Measurements from ENCODE around the gene IGSF3. TPM values are rescaled to one million over a fixed set of nuclear protein-coding genes. Genes with fewer than 3 reads are reported as not detected.

The IGSF3 gene
- total and polyA plus RNA-seq, 7 donors = 1.8 to 10.2 (median 5.3) TPM

DNA sequence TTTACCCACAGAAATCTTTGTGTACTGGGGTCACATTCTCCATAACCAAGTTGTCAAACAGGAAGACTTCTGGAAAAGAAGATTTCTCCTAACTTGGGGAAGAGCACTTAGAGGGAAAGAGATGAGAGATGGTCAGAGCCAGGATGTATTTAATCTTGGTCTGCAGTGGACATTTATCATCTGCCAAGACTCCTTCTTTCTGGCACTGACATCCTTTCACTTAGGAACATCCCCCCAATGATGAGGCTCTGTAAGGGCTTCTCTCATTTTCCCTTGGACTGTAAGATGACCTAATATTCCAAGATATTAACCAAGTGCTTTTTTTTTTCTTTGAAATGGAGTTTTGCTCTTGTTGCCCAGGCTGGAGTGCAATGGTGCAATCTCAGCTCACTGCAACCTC is 39.3 kb upstream of the IGSF3 start:
- DNase-seq = no peak
- Histone ChIP-seq H3K4me3 (no peak overlapping the region), H3K9me3 (no peaks in the 10 kb centered on the region), H3K4me1 (peaks cover 0 to 16% (median 10%) of the 10 kb centered on the region in 4 donors), H3K27me3 (no peaks in the 10 kb centered on the region), H3K27ac (no peak overlapping the region), H3K36me3 (no peaks in the 10 kb centered on the region)
- TF ChIP-seq POLR2A (IDR thresholded peaks at IDR 0.05) = no peak
- no peak for TF ChIP-seq EP300 (IDR thresholded peaks at IDR 0.05)
- no peak for TF ChIP-seq POLR2AphosphoS5 (IDR thresholded peaks at IDR 0.05)
- TF ChIP-seq, protein P1, sequence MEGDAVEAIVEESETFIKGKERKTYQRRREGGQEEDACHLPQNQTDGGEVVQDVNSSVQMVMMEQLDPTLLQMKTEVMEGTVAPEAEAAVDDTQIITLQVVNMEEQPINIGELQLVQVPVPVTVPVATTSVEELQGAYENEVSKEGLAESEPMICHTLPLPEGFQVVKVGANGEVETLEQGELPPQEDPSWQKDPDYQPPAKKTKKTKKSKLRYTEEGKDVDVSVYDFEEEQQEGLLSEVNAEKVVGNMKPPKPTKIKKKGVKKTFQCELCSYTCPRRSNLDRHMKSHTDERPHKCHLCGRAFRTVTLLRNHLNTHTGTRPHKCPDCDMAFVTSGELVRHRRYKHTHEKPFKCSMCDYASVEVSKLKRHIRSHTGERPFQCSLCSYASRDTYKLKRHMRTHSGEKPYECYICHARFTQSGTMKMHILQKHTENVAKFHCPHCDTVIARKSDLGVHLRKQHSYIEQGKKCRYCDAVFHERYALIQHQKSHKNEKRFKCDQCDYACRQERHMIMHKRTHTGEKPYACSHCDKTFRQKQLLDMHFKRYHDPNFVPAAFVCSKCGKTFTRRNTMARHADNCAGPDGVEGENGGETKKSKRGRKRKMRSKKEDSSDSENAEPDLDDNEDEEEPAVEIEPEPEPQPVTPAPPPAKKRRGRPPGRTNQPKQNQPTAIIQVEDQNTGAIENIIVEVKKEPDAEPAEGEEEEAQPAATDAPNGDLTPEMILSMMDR (IDR thresholded peaks at IDR 0.05) = no peak
- intact Hi-C loops (cut with DNase I) = no loop called here

DNA sequence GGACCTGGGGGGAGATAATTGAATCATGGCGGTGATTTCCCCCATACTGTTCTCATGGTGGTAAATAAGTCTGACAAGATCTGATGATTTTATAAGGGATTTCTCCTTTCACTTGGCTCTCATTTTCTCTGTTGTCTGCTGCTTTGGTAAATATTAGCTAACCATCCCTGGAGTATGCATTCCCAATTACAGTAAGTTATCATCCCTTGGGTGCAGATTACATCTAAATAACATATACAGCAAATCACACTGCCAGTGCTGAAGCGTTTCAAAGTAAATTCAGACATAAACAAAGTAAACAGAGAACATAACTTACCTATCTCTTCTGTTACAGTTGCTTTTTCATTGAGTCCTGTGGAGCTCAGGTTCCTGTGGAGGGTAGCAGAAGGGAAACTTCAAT is 38.6 kb upstream of the IGSF3 start:
- intact Hi-C loops (cut with DNase I) = no loop called here
- TF ChIP-seq EP300 (IDR thresholded peaks at IDR 0.05) (no peak), POLR2AphosphoS5 (IDR thresholded peaks at IDR 0.05) (no peak), POLR2A (IDR thresholded peaks at IDR 0.05) (no peak)
- TF ChIP-seq, protein P1 (IDR thresholded peaks at IDR 0.05) = no peak

DNA sequence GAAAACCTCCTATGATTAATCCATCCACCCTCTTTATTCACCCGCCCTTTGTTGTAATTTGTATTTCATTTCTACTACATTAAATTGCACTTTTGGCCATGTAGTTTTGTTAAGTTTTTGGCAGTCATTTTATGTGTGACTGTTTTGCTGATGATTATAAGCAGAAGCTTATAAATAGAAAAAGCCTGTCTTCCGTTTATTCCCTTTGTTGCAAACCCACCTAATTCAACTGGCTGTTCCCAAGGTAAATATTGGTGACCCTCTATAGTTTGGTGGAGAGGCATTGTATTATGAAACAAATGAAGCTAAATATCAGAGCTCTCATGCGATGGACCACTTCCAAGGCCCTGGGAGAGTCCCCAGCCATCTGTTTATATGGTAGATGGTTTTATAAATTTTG is 36.7 kb upstream of the IGSF3 start:
- DNase-seq = no peak
- no peaks in the 10 kb centered on the region for H3K27me3 ChIP-seq
- intact Hi-C loops (cut with DNase I) = no loop called here
- H3K36me3 ChIP-seq = no peaks in the 10 kb centered on the region
- TF ChIP-seq POLR2A (IDR thresholded peaks at IDR 0.05) (no peak), EP300 (IDR thresholded peaks at IDR 0.05) (no peak), POLR2AphosphoS5 (IDR thresholded peaks at IDR 0.05) (no peak)
- TF ChIP-seq, protein P1 (IDR thresholded peaks at IDR 0.05) = no peak
- 85 to 92% methylated on average over 3 of the region's 3 CpGs for WGBS, 2 donors
- peaks cover 0 to 14% (median 8%) of the 10 kb centered on the region in 4 donors for H3K4me1 ChIP-seq
- H3K9me3 ChIP-seq = peaks cover 0 to 2% (median 0%) of the 10 kb centered on the region in 4 donors
- H3K4me3 ChIP-seq = no peak overlapping the region
- H3K27ac ChIP-seq = no peak overlapping the region

More for the DNA sequence above, 38.6 kb upstream of the IGSF3 start:
- 58 to 76% methylated on average over 2 of the region's 2 CpGs for WGBS, 2 donors
- Histone ChIP-seq H3K27me3 (no peaks in the 10 kb centered on the region), H3K4me3 (no peak overlapping the region), H3K36me3 (no peaks in the 10 kb centered on the region), H3K9me3 (peaks cover 0 to 2% (median 0%) of the 10 kb centered on the region in 4 donors), H3K4me1 (peaks cover 0 to 16% (median 10%) of the 10 kb centered on the region in 4 donors), H3K27ac (no peak overlapping the region)
- DNase-seq = no peak

DNA sequence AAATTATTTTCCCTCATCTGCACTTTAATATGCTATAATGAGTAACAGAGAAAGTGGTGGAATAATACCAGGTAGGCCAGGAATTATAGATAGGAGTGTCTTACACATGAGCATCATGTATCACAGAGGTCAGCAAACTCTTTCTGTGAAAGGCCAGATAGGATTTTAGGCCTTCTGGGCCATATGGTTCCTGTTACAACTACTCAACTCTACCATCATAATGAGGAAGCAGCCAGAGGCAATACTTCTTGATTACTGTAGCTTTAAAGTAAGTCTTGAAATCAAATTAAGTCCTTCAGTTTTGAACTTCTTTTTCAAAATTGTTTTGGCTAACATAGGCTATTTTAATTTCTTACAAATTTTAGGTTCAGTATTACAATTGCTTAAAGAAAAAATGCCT is 32.1 kb upstream of the IGSF3 start:
- Histone ChIP-seq H3K4me1 (peaks cover 0 to 18% (median 8%) of the 10 kb centered on the region in 4 donors), H3K36me3 (no peaks in the 10 kb centered on the region), H3K27ac (no peak overlapping the region), H3K4me3 (no peak overlapping the region), H3K9me3 (peaks cover 0 to 2% (median 0%) of the 10 kb centered on the region in 4 donors), H3K27me3 (no peaks in the 10 kb centered on the region)
- TF ChIP-seq EP300 (IDR thresholded peaks at IDR 0.05) = no peak
- TF ChIP-seq POLR2A (IDR thresholded peaks at IDR 0.05) = no peak
- TF ChIP-seq POLR2AphosphoS5 (IDR thresholded peaks at IDR 0.05) = no peak
- TF ChIP-seq, protein P1 (IDR thresholded peaks at IDR 0.05) = no peak
- DNase-seq = no peak
- intact Hi-C loops (cut with DNase I) = no loop called here

DNA sequence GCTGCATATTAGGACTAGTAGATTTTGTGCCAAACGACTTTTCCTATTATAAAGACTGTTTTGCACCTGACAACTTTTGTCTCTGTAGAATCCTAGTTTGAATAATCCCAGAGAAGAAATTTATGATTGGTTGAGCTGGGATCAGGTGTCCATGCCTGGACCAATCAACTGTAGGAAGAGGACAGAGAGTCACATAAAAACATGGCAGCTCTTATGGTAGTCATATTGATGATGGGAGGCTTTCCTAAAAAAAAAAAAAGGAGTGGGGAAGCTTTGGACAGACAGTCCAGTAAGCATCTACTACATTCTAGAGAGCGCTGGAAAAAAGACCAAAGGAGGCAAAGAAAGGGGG is 30.7 kb upstream of the IGSF3 start:
- H3K27ac ChIP-seq = no peak overlapping the region
- 76 to 90% methylated on average over 2 of the region's 2 CpGs for WGBS, 2 donors
- peaks cover 0 to 12% (median 0%) of the 10 kb centered on the region in 4 donors for H3K4me1 ChIP-seq
- no peak overlapping the region for H3K4me3 ChIP-seq
- intact Hi-C loops (cut with DNase I) = no loop called here
- H3K9me3 ChIP-seq = peaks cover 0 to 2% (median 0%) of the 10 kb centered on the region in 4 donors
- H3K36me3 ChIP-seq = no peaks in the 10 kb centered on the region
- TF ChIP-seq, protein P1 (IDR thresholded peaks at IDR 0.05) = no peak
- no peak for TF ChIP-seq EP300 (IDR thresholded peaks at IDR 0.05)
- no peak for TF ChIP-seq POLR2AphosphoS5 (IDR thresholded peaks at IDR 0.05)
- no peak for TF ChIP-seq POLR2A (IDR thresholded peaks at IDR 0.05)
- no peaks in the 10 kb centered on the region for H3K27me3 ChIP-seq
- no peak for DNase-seq

Data from sigmoid colon (tissue), 7 donors.